Hematopoietic multipotent progenitor cell treated with erythropoietin and hydrocortisone succinate and interleukin-3 and kit ligand, for 15 days (in vitro differentiated cells): ENCODE data around the gene PIK3CB.

ENCODE experiments used
- DNase-seq: peaks from one replicate; pipeline ENCODE4 v3.0.0-alpha.2; 2015; ENCODE audit warnings: low spot score

The PIK3CB gene

GRCh38 chr3:138834596-138835396 is at the start of gene PIK3CB:
PIK3CB (minus strand) TSS chr3:138834928; CDS start chr3:138759343, 75,585 bp downstream.
- peak; percentile 85 for DNase-seq

DNA sequence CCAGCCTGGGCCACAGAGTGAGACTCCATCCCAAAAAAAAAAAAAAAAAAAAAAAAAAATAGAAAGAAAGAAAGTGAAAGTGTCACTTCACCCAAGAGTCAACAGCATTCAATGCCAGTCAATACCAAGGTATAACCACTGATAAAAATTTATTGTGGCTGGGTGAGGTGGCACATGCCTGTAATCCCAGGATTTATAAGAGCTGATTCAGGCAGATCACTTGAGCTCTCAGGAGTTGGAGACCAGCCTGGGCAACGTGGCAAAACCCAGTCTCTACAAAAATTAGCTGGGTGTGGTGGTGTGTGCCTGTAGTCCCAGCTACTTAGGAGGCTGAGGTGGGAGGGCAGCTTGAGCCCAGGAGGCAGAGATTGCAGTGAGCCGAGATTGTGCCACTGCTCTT is 46.5 kb upstream of the PIK3CB start:
- no peak for DNase-seq

DNA sequence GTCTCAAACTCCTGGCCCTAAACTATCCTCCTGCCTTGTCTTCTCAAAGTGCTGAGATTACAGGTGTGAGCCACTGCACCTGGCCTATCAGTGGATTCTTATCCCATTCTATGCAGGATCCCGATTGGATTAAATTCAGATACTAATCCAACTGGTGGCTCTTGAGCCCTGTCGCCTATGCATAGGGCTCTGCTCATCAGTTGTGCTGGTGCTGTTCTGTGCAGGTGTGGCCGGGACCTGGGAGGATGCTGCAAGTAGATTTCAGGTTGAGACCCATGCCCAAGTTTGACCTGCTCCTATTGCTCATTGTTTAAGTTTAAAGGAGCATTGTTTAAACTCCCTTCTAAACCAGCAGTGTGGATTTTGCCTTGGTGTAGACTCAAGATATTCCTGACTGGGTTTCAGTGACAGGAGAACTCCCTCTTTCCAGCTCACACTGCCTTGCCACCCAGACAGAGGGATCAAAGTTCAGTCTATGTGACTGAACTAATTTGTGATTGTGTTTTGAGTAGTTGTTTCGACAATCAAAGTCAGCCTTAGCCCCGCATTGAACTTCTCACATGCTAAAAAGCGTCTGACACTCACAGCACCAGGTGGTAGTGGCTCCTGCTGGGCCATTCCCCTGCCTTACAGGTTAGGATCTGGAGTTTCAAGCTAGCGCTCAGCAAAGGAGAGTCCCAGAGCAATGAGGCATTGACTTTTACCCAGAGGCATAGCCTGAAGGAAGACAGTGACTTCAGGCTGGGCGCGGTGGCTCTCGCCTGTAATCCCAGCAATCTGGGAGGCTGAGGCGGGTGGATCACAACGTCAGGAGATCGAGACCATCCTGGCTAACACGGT is 45.0 kb upstream of the PIK3CB start:
- DNase-seq, result no peak

- no peak for DNase-seq
Observed at GRCh38 chr3:138877226-138877625, 42.5 kb upstream of the PIK3CB start.

GRCh38 chr3:138875754-138876664 is 41.3 kb upstream of the PIK3CB start:
- DNase-seq, result peak; percentile 38

DNA sequence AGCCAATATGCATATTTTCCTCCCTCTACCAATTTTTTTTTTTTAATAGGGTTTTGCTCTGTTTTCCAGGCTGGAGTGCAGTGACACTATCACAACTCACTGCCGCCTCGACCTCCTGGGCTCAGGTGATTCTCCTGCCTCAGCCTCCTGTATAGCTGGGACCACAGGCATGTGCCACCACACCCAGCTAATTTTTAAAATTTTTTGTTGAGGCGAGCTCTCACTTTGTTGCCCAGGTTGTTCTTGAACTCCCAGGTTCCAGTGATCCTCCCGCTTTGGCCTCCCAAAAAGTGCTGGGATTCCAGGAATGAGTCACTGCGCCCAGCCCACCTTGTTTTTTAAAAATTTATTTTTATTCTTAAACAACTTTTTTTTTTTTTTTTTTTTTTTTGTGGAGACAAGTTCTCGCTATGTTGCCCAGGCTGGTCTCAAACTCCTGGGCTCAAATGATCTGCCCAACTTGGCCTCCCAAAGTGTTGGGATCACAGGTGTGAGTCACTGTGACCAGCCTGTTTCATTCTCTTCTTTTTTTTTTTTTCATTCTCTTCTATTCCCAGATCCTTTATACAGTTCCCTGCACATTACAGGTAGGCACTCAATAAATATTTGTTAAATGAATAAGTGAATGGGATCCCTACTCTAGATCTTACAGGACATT is 40.5 kb upstream of the PIK3CB start:
- no peak for DNase-seq

GRCh38 chr3:138873471-138874278 is 38.9 kb upstream of the PIK3CB start:
- DNase-seq, result no peak

GRCh38 chr3:138872632-138873031 is 37.9 kb upstream of the PIK3CB start:
- DNase-seq, result no peak

- no peak for DNase-seq
Observed at GRCh38 chr3:138867996-138868395, 33.3 kb upstream of the PIK3CB start.

GRCh38 chr3:138863776-138864113 is 29.0 kb upstream of the PIK3CB start:
- DNase-seq, result no peak

- DNase-seq, result no peak
Observed at GRCh38 chr3:138862924-138863775, 28.4 kb upstream of the PIK3CB start.

- no peak for DNase-seq
Observed at GRCh38 chr3:138862531-138862923, 27.8 kb upstream of the PIK3CB start.

- DNase-seq, result no peak
Observed at GRCh38 chr3:138861798-138862197, 27.1 kb upstream of the PIK3CB start.

GRCh38 chr3:138856799-138857198 is 22.1 kb upstream of the PIK3CB start:
- no peak for DNase-seq

DNA sequence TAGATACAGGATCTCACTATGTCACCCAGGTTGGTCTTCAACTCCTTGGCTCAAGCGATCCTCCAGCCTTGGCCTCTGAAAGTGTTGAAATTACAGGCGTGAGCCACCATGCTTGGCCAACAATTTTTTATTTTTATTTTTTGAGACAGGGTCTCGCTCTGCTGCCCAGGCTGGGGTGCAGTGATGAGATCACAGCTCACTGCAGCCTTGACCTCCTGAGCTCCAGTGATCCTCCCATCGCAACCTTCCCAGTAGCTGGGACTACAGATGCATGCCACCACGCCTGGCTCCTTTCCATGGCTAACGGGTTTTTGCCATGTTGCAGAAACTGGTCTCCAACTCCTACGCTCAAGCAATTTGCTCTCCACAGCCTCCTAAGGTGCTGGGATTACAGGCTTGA is 20.2 kb upstream of the PIK3CB start:
- no peak for DNase-seq

DNA sequence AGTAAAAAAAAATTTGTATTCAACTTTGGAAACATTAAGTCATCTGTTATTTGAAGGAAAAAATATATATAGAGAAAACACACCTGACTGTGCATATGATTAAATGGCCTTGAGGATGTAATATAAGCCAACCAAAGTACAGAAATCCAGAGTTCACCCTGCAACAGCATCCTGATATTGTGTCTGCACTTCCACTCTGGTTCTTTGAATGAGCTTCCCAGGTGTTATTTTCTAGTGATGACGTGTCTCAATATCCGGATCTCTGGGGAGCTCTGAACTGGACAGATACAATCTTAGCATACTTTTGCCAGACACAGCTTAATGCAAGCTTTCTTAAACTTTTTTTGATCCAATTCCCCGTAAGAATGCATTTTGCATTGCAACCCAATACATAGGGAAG is 19.5 kb upstream of the PIK3CB start:
- no peak for DNase-seq

GRCh38 chr3:138850151-138850550 is 15.4 kb upstream of the PIK3CB start:
- no peak for DNase-seq

GRCh38 chr3:138849222-138849940 is 14.7 kb upstream of the PIK3CB start:
- no peak for DNase-seq

GRCh38 chr3:138848696-138849095 is 14.0 kb upstream of the PIK3CB start:
- DNase-seq, result no peak
